GM23338 (cell line): ENCODE results near the gene RAD9B.

Experiments
- EZH2 ChIP-seq: fragments of 200-600 bp; sonication (generic); IDR thresholded peaks from one replicate; pipeline ENCODE4 v1.8.0; 2017; ENCODE audit warnings: antibody characterized with exemption, mild to moderate bottlenecking, low read depth; ENCODE audit not compliant: unreplicated experiment
- TF ChIP-seq, protein P1 (sequence below), 2 experiments: fragments of 200-600 bp in 1 of 2; sonication (generic) in 1 of 2; conservative IDR thresholded peaks; 2 replicates each; pipeline versions ENCODE4 v1.5.1 to v1.6.1; 2016 to 2017; ENCODE audit warnings: antibody characterized with exemption in 2 of 2, low read depth in 2 of 2, mild to moderate bottlenecking in 2 of 2, moderate library complexity in 1 of 2
- TF ChIP-seq, protein P2 (sequence below): IDR thresholded peaks from one replicate; pipeline ENCODE4 v1.6.1; 2018; ENCODE audit warnings: antibody characterized with exemption; ENCODE audit not compliant: unreplicated experiment

GRCh38 chr12:110458756-110459155 lies 43.4 kb upstream of the RAD9B start:
- TF ChIP-seq, protein P1, sequence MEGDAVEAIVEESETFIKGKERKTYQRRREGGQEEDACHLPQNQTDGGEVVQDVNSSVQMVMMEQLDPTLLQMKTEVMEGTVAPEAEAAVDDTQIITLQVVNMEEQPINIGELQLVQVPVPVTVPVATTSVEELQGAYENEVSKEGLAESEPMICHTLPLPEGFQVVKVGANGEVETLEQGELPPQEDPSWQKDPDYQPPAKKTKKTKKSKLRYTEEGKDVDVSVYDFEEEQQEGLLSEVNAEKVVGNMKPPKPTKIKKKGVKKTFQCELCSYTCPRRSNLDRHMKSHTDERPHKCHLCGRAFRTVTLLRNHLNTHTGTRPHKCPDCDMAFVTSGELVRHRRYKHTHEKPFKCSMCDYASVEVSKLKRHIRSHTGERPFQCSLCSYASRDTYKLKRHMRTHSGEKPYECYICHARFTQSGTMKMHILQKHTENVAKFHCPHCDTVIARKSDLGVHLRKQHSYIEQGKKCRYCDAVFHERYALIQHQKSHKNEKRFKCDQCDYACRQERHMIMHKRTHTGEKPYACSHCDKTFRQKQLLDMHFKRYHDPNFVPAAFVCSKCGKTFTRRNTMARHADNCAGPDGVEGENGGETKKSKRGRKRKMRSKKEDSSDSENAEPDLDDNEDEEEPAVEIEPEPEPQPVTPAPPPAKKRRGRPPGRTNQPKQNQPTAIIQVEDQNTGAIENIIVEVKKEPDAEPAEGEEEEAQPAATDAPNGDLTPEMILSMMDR (conservative IDR thresholded peaks at IDR 0.05; ENCODE audit: low read depth in 2 of 2) = no peak
- TF ChIP-seq, protein P2, sequence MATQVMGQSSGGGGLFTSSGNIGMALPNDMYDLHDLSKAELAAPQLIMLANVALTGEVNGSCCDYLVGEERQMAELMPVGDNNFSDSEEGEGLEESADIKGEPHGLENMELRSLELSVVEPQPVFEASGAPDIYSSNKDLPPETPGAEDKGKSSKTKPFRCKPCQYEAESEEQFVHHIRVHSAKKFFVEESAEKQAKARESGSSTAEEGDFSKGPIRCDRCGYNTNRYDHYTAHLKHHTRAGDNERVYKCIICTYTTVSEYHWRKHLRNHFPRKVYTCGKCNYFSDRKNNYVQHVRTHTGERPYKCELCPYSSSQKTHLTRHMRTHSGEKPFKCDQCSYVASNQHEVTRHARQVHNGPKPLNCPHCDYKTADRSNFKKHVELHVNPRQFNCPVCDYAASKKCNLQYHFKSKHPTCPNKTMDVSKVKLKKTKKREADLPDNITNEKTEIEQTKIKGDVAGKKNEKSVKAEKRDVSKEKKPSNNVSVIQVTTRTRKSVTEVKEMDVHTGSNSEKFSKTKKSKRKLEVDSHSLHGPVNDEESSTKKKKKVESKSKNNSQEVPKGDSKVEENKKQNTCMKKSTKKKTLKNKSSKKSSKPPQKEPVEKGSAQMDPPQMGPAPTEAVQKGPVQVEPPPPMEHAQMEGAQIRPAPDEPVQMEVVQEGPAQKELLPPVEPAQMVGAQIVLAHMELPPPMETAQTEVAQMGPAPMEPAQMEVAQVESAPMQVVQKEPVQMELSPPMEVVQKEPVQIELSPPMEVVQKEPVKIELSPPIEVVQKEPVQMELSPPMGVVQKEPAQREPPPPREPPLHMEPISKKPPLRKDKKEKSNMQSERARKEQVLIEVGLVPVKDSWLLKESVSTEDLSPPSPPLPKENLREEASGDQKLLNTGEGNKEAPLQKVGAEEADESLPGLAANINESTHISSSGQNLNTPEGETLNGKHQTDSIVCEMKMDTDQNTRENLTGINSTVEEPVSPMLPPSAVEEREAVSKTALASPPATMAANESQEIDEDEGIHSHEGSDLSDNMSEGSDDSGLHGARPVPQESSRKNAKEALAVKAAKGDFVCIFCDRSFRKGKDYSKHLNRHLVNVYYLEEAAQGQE = no peak
- no peak for TF ChIP-seq EZH2
